HG03558 (cell line): ENCODE measurements around the gene GABARAPL2.

ENCODE experiments used
- ATAC-seq: cut with Tn5 transposase; IDR thresholded peaks from one replicate; pipeline ENCODE4 v1.9.1; 2021; ENCODE audit warnings: moderate number of reproducible peaks; ENCODE audit not compliant: unreplicated experiment; ENCODE audit errors: extremely low read depth

Gene GABARAPL2

DNA sequence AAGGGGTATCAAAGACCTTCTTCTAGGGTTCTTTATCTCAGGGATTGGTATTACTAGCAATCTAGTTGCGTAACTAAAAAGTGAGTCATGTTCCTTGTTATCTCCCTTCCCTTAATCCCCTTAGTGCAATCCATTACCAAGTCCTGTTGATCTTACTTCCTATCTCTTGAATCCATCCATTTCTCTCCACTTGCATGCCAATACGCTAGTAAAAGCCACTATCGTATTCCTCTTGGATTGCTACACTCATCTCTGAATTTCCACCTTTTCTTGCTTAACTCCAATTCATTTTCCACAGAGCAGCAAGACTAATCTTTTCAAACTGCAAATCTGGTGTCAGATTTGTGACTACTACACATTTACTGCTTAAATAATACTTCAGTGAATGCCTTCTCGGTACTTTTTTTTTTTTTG lies 58.7 kb downstream of the GABARAPL2 start:
- ATAC-seq, result no peak

DNA sequence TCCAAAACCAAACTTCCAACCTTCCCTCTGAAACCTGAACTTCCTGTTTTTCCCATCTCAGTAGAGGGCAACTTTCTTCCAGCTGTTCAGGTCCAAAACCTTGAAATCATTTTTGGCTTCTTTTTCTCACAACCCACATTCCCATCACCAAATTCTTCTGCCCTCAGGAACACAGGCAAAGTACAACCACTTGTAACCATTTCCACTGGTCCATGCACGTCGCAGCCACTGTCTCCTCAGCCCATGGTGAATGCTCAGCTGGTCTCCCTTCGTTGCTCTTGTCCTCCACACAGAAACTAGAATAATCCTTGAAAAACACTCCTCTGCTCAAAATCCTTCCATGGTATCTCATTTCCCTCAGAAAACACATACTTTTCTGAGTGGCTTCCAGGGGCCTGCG lies 60.6 kb downstream of the GABARAPL2 start:
- ATAC-seq, result no peak
